SU-DHL-6 (cell line): ENCODE results near the gene ENTPD6.

Source experiments
- CTCF ChIP-seq: fragments of 200-600 bp; sonication (generic); IDR thresholded peaks from one replicate; pipeline ENCODE4 v1.5.1; 2017; ENCODE audit warnings: antibody characterized with exemption, mild to moderate bottlenecking, low read length, moderate library complexity; ENCODE audit not compliant: insufficient read depth, poor library complexity, severe bottlenecking
- EZH2phosphoT487 ChIP-seq: fragments of 200-600 bp; sonication (generic), shearing (Covaris generic); conservative IDR thresholded peaks from 2 replicates; pipeline ENCODE4 v1.6.1; 2018; ENCODE audit warnings: mild to moderate bottlenecking, antibody characterized with exemption, low read length, moderate library complexity, mixed read lengths

GRCh38 chr20:25195962-25196785 lies 662 bp downstream of the ENTPD6 start:
- TF ChIP-seq EZH2phosphoT487 (no peak), CTCF (no peak)
